HG03354 (cell line): Measurements from ENCODE around the gene NAT16.
"Not testable (repeated sequence)": the region's sequence is repeated elsewhere in the genome, so short reads cannot be mapped to it uniquely, and the experiment has no call there.

Experiments
- ATAC-seq: cut with Tn5 transposase; IDR thresholded peaks from one replicate; pipeline ENCODE4 v1.9.1; 2021; ENCODE audit warnings: mild to moderate bottlenecking; ENCODE audit not compliant: unreplicated experiment, poor library complexity, severe bottlenecking

Gene NAT16

DNA sequence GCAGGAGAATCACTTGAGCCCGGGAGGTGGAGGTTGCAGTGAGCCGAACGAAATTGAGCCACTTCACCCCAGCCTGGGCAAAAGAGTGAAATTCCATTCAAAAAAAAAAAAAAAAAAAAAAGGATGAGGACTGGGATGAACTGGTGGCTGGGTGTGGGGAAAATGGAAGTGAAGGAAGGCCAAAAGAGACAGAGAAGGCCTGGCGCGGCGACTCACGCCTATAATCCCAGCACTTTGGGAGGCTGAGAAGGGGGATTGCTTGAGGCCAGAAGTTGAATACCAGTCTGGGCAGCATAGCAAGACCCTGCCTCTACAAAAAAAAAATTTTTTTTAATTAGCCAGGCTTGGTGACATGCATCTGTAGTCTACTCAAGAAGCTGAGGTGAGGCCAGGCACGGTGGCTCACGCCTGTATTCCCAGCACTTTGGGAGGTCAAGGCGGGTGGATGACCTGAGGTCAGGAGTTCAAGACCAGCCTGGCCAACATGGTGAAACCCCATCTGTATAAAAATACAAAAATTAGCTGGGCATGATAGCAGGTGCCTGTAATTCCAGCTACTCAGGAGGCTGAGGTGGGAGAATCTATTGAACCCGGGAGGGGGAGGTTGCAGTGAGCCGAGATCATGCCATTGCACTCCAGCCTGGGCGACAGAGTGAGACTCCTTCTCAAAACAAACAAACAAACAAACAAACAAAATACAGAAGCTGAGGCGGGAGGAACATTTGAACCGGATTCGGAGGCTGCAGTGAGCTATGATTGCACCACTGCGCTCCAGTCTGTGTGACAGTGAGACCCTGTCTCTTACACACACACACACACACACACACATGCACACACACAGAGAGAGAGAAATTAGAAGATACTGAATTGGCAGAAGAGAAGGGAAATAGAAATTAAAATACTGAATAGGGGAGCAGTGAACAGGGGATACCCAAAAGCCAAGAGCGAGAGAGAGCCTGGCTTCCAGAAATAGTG lies 47.2 kb downstream of the NAT16 start:
- ATAC-seq, result not testable (repeated sequence)

DNA sequence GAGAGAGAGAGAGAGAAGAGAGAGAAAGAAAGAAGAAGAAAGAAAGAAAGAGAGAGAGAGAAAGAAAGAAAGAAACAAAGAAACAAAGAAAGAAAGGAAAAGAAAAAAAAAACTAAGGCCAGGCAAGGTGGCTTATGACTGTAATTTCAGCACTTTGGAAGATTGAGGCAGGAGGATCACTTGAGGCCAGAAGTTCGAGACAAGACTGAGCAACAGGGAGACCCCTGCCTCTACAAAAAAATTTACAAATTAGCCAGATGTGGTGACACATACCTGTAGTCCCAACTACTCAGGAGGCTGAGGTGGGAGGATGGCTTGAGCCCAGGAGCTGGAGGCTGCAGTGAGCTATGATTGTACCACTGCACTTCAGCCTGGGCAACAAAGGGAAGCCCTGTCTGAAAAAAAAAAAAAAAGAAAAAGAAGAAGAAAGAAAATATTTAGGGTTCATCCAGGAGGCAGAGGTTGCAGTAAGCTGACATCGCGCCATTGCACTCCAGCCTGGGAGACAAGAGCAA lies 50.4 kb downstream of the NAT16 start:
- no peak for ATAC-seq

DNA sequence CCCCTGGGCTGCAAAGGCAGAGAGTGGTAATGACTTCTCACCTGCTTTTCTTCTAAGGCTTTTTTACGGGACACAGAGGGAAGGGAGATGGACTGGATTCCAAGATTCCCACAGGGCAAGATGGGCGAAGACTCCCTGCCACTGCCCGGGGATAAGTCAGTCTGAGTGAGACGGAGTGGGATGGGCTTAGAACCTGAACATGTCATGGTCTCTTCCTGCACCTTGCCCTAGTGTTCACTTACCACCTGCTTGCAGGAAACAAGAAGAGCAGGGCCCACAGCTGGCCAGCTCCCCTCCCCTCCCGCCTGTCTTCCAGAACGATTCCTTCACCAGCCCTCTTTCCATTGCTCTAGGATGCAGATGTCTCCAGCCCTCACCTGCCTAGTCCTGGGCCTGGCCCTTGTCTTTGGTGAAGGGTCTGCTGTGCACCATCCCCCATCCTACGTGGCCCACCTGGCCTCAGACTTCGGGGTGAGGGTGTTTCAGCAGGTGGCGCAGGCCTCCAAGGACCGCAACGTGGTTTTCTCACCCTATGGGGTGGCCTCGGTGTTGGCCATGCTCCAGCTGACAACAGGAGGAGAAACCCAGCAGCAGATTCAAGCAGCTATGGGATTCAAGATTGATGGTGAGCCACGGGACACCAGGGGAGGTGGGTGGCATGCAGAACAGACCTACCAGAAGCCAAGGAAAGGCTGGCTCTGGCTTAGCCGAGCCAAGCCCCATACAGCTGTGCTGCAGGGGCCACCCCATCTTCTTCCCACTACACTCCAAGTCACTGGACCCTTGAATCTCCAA lies 51.9 kb downstream of the NAT16 start:
- no peak for ATAC-seq

DNA sequence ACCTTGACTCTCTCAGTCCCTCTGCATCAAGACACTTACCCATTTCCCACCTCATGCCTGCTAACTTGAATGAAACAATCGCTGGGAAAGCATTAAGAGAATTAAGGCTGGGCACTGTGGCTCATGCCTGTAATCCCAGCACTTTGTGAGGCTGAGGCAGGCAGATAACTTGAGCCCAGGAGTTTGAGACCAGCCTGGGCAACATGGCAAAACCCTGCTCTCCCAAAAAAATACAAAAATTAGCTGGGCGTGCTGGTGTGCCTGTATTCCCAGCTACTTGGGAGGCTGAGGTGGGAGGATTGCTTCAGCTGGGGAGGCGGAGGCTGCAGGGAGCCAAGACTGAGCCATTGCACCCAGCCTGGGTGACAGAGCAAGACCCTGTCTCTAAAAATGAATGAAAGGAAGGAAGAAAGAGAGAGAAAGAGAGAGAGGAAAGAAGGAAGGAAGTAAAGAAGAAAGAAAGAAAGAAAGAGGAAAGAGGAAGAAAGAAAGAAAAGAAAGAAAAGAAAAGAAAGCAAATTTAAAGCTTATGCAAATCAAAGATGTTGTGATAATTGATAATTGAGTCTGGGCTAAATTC lies 52.5 kb downstream of the NAT16 start:
- ATAC-seq, result no peak

DNA sequence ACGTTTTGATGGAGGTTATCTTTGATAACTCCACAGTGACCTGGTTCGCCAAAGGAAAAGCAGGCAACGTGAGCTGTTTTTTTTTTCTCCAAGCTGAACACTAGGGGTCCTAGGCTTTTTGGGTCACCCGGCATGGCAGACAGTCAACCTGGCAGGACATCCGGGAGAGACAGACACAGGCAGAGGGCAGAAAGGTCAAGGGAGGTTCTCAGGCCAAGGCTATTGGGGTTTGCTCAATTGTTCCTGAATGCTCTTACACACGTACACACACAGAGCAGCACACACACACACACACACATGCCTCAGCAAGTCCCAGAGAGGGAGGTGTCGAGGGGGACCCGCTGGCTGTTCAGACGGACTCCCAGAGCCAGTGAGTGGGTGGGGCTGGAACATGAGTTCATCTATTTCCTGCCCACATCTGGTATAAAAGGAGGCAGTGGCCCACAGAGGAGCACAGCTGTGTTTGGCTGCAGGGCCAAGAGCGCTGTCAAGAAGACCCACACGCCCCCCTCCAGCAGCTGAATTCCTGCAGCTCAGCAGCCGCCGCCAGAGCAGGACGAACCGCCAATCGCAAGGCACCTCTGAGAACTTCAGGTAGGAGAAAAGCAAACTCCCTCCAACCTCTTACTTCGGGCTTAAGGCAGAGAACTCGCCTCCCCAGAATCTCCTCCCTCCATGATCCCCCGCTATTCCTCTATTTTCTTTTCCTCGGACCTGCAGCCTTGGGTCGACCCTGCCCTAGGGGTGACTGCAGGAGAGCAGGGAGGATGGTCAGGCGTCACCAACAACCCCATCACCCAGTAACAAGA lies 53.2 kb downstream of the NAT16 start, which contains the start of gene SERPINE1:
SERPINE1 (plus strand) TSS at position 454 of the 809 bp plus-strand sequence. CDS start 1,290 bp downstream, outside the sequence.
- peak; percentile 61 for ATAC-seq

DNA sequence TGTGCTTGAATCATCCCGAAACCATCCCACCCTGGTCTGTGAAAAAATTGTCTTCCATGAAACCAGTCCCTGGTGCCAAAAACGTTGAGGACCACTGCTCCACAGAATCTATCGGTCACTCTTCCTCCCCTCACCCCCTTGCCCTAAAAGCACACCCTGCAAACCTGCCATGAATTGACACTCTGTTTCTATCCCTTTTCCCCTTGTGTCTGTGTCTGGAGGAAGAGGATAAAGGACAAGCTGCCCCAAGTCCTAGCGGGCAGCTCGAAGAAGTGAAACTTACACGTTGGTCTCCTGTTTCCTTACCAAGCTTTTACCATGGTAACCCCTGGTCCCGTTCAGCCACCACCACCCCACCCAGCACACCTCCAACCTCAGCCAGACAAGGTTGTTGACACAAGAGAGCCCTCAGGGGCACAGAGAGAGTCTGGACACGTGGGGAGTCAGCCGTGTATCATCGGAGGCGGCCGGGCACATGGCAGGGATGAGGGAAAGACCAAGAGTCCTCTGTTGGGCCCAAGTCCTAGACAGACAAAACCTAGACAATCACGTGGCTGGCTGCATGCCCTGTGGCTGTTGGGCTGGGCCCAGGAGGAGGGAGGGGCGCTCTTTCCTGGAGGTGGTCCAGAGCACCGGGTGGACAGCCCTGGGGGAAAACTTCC lies 54.0 kb downstream of the NAT16 start:
- peak; percentile 70 for ATAC-seq

DNA sequence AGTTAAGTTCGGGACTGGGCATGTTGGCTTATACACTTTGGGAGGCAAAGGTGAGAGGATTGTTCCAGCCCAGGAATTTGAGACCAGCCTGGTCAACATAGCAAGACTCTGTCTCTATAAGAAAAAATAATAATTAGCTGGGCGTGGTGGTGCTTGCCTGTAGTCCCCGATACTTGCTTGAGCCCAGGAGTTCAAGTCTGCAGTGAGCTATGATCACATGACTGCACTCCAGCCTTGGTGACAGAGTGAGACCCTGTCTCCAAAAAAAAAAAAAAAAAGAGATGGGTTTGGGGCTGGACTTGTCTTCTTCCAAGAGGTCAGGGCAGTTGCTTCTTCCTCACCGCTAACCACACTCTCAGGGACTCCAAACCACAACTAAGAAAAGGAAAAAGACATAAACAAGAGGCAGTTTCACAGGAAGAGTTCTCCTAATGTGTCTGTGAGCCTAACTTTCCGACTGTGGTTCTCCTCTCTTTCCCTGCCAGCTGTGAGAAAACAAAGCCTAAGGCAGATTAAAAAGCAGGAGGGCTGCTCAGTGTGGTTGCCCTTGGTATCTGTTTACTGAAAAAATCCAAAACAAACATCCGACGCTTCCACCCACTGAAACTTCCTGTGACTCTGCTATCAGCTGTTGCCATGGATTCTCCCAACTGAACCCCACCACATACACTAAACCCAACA lies 55.6 kb downstream of the NAT16 start:
- no peak for ATAC-seq

DNA sequence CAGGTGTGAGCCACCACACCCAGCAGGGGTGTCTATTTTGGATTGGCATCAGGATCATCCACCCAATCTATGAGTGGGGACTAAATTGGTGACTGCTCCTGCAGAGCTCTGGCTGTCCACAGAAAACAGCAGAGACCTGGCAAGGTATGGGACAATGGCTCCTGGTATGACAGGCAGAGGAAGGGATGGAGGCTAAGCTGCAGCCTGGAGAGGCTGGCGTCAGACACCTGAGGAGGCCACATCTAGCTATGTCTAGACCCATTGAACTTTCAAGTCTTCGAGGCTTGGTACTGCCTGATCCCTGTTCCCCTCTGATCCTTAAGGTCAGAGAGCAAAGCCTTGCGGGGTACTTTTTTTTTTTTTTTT lies 56.4 kb downstream of the NAT16 start:
- ATAC-seq, result no peak

DNA sequence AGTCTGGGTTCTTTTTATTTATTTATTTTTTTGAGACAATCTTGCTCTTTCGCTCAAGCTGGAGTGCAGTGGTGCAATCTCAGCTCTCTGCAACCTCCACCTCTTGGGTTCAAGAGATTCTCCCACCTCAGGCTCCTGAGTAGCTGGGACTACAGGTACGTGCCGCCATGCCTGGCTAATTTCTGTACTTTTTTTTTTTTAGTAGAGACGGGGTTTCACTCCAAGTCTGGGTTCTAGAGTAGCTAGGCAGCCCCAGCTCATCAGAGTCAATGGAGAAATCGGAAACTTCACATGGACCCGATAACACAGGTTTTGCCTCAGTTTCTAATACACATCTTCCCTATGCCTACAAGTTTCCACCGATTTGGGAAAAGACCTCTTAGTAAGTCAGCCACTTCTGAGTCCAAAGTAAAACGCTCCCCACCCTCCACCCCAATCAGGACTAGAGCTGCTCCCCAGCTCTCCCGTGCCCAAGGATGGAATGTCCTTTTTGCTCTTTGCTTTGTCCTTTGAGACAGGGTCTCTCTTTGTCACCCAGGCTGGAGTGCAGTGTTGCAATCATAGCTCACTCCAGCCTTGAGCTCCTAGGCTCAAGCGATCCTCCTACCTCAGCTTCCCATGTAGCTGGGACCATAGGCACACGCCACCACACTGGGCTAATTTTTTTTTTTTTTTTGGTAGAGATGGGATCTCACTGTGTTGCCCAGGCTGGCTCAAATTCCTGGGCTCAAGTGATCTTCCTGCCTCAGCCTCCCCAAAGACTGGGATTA lies 57.0 kb downstream of the NAT16 start:
- ATAC-seq, result no peak

DNA sequence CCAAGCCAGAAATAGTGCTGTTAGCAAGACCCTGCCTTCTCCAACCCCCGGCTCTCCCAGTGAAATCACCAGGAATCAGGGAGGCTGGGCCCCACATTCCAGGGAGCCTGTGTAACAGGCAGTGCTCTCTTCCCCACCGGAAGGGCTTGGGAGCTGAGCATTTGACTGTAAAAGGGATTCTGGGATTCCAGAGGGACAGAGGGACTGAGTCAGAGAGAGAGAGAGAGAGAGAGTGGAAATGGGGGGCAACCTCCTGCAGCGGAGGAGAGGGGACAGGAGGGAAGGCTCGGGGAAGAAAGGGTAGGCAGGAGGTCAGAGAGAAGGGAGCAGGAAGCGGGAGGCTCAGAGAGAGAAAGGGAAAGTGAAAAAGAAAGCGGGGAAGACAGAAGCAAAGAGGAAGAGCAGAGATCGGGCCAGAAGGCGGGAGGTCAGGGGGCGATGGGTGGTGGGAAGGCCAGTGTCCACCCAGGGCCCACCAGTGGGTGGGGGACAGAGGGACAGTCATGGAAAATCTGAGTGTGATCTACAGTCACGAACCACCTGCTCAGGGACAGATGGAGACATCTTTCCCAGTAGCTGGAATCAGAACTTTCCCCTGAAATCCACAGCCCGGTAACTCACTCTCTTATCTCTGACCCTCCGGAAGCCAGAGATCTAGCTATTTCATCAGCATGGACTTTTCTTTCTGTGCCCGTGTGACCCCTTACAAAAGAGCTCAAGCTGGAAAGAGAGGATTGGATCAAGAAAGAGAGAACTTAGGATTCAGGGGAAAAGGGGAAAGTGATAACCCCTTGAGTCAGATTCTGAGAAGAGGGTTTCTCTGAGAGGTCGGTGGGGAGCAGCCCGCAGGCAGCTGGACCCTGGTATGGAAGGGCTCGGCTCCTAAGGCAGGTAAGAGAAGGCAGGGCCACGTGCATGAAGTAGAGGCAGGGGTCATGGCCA lies 57.8 kb downstream of the NAT16 start:
- ATAC-seq, result no peak

DNA sequence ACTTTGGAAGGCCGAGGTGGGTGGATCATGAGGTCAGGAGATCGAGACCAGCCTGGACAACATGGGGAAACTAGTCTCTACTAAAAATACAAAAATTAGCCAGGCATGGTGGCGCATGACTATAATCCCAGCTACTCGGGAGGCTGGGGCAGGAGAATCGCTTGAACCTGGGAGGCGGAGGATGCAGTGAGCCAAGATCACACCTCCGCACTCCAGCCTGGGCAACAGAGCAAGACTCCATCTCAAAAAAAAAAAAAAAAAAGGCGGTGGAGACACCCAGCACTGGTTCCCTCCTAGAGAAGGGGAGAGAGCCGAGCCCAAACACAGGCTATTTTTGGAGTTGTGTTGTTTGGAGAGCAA lies 58.5 kb downstream of the NAT16 start:
- not testable (repeated sequence) for ATAC-seq
